Measurements from ENCODE around the gene PTBP1. TPM values are rescaled to one million over a fixed set of nuclear protein-coding genes. Genes with fewer than 3 reads are reported as not detected.
A peak's percentile ranks its signal among the peaks of the same experiment; 100 is the strongest.

The PTBP1 gene
- total RNA-seq, 2 experiments from 2014 or later: 246 to 252 TPM

- H3K4me3 Mint-ChIP-seq: no peak overlapping the region
- H3K4me1 ChIP-seq (ENCODE audit: insufficient read depth, low read length): peaks cover 7% of the 10 kb centered on the region
- H3K36me3 ChIP-seq (ENCODE audit: insufficient read depth, low read length): no peaks in the 10 kb centered on the region
- no peaks in the 10 kb centered on the region for H3K36me3 Mint-ChIP-seq (ENCODE audit: low read depth)
- ChIA-PET POLR2A (interaction anchor here (1.0 kb wide), 1 partner anchor 73 kb away, joined by 3 read pairs; no protein-coding TSS in a partner anchor), CTCF (no interaction called here)
- H3K27me3 ChIP-seq (ENCODE audit: control insufficient read depth in 1 of 2, insufficient read depth in 2 of 2, low read length in 2 of 2): no peaks in the 10 kb centered on the region
- H3K4me1 Mint-ChIP-seq (ENCODE audit: low read depth): peaks cover 7% of the 10 kb centered on the region
- no peak for TF ChIP-seq CTCF (IDR thresholded peaks at IDR 0.05)
- no peaks in the 10 kb centered on the region for H3K9me3 ChIP-seq (ENCODE audit: control insufficient read depth in 1 of 2, insufficient read depth in 1 of 2, low read length in 2 of 2)
- H3K27me3 Mint-ChIP-seq: peaks cover 6% of the 10 kb centered on the region
- ATAC-seq (ENCODE audit: poor library complexity) (no peak), DNase-seq (no peak)
- H3K27ac ChIP-seq (ENCODE audit: low read depth in 1 of 2, low read length in 2 of 2): no peak overlapping the region
- H3K27ac Mint-ChIP-seq: no peak overlapping the region
- H3K9me3 Mint-ChIP-seq: no peaks in the 10 kb centered on the region
- H3K4me3 ChIP-seq (ENCODE audit: low read length): no peak overlapping the region
- intact Hi-C loops (cut with DNase I, micrococcal nuclease): loop anchor here (10.0 kb wide), 2 partner anchors 315 to 455 kb away; partner anchors contain the start of genes ATP5F1D (in 1 of the 2), GPX4 (in 1 of the 2) and MIDN (in 1 of the 2)
These were observed 7.6 kb upstream of the PTBP1 start for GRCh38 chr19:789701-790060.

GRCh38 chr19:791007-791566 is 6.2 kb upstream of the PTBP1 start:
- Histone ChIP-seq H3K36me3 (ENCODE audit: insufficient read depth, low read length) (no peaks in the 10 kb centered on the region), H3K4me3 (ENCODE audit: low read length) (no peak overlapping the region), H3K27me3 (ENCODE audit: control insufficient read depth in 1 of 2, insufficient read depth in 2 of 2, low read length in 2 of 2) (no peaks in the 10 kb centered on the region), H3K27ac (ENCODE audit: low read depth in 1 of 2, low read length in 2 of 2) (no peak overlapping the region), H3K9me3 (ENCODE audit: control insufficient read depth in 1 of 2, insufficient read depth in 1 of 2, low read length in 2 of 2) (no peaks in the 10 kb centered on the region), H3K4me1 (ENCODE audit: insufficient read depth, low read length) (peaks cover 8% of the 10 kb centered on the region)
- Mint-ChIP-seq H3K4me3 (no peak overlapping the region), H3K27me3 (peaks cover 6% of the 10 kb centered on the region), H3K4me1 (ENCODE audit: low read depth) (peaks cover 7% of the 10 kb centered on the region), H3K36me3 (ENCODE audit: low read depth) (no peaks in the 10 kb centered on the region), H3K9me3 (no peaks in the 10 kb centered on the region), H3K27ac (no peak overlapping the region)
- no peak for ATAC-seq (ENCODE audit: poor library complexity)
- intact Hi-C loops (cut with DNase I, micrococcal nuclease): loop anchor here (10.0 kb wide), 2 partner anchors 314 to 454 kb away; partner anchors contain the start of genes ATP5F1D (in 1 of the 2), GPX4 (in 1 of the 2) and MIDN (in 1 of the 2)
- no peak for DNase-seq
- CTCF ChIA-PET: no interaction called here
- no peak for TF ChIP-seq CTCF (IDR thresholded peaks at IDR 0.05)
- POLR2A ChIA-PET: no interaction called here

GRCh38 chr19:791567-792305 is 5.5 kb upstream of the PTBP1 start:
- peaks cover 6% of the 10 kb centered on the region for H3K27me3 Mint-ChIP-seq
- no peak for ATAC-seq (ENCODE audit: poor library complexity)
- Histone ChIP-seq H3K4me1 (ENCODE audit: insufficient read depth, low read length) (peaks cover 14% of the 10 kb centered on the region), H3K27me3 (ENCODE audit: control insufficient read depth in 1 of 2, insufficient read depth in 2 of 2, low read length in 2 of 2) (no peaks in the 10 kb centered on the region), H3K36me3 (ENCODE audit: insufficient read depth, low read length) (no peaks in the 10 kb centered on the region), H3K9me3 (ENCODE audit: control insufficient read depth in 1 of 2, insufficient read depth in 1 of 2, low read length in 2 of 2) (no peaks in the 10 kb centered on the region), H3K27ac (ENCODE audit: low read depth in 1 of 2, low read length in 2 of 2) (no peak overlapping the region), H3K4me3 (ENCODE audit: low read length) (no peak overlapping the region)
- TF ChIP-seq CTCF (IDR thresholded peaks at IDR 0.05): no peak
- ChIA-PET CTCF (no interaction called here), POLR2A (no interaction called here)
- H3K36me3 Mint-ChIP-seq (ENCODE audit: low read depth): peaks cover under 1% of the 10 kb centered on the region
- peaks cover 10% of the 10 kb centered on the region for H3K4me1 Mint-ChIP-seq (ENCODE audit: low read depth)
- no peaks in the 10 kb centered on the region for H3K9me3 Mint-ChIP-seq
- no peak overlapping the region for H3K4me3 Mint-ChIP-seq
- H3K27ac Mint-ChIP-seq: no peak overlapping the region
- intact Hi-C loops (cut with DNase I, micrococcal nuclease): loop anchor here (10.0 kb wide), 2 partner anchors 313 to 453 kb away; partner anchors contain the start of genes ATP5F1D (in 1 of the 2), GPX4 (in 1 of the 2) and MIDN (in 1 of the 2)
- peak in 1 of 14 experiments; percentile 23 for DNase-seq

All from CD4-positive, alpha-beta T cell (primary cell).